B cell (primary cell): ENCODE measurements around the gene ALDH3A1. TPM values are rescaled to one million over a fixed set of nuclear protein-coding genes. Genes with fewer than 3 reads are reported as not detected.

Experiments used
- ATAC-seq: fragments of 200-7000 bp; cut with Tn5 transposase; one replicate; pipeline ENCODE4 v1.10.0; 2021; ENCODE audit warnings: low read depth, mild to moderate bottlenecking, moderate number of reproducible peaks, moderate library complexity
- CTCF ChIA-PET: fragments of 350-600 bp; sonication (Branson Sonifier 250); formaldehyde crosslinking; loops from one replicate; lab custom pipeline; 2021; ENCODE audit warnings: antibody characterized with exemption, inconsistent platforms; lab: Charles Lee
- POLR2A ChIA-PET: fragments of 350-600 bp; sonication (Branson Sonifier 250); formaldehyde crosslinking; loops from one replicate; lab custom pipeline; 2021; ENCODE audit warnings: antibody characterized with exemption; lab: Charles Lee
- DNase-seq: peaks from one replicate; pipeline ENCODE4 v3.0.0; 2013
- H2AFZ ChIP-seq: 2 replicates; pipeline ENCODE4 v1.6.1; 2012; ENCODE audit warnings: mild to moderate bottlenecking, low read depth, low read length; ENCODE audit not compliant: insufficient read depth, poor library complexity, severe bottlenecking
- H3K27ac ChIP-seq, 2 donors: 1 replicate in 1 of 2; 2 replicates in 1 of 2; pipeline ENCODE4 v1.5.1; 2012 to 2013; ENCODE audit warnings: low read length in 2 of 2, mild to moderate bottlenecking in 2 of 2, moderate library complexity in 1 of 2
- H3K27me3 ChIP-seq, 4 experiments: fragments of 200-600 bp in 1 of 4; sonication (generic) in 1 of 4; replicated peaks in 1 of 4; 1 replicate in 2 of 4; 2 replicates in 2 of 4; pipeline versions ENCODE4 v1.6.1 to v1.7.0; 2013 to 2016; ENCODE audit warnings: low read length in 3 of 4, mild to moderate bottlenecking in 2 of 4, mixed read lengths in 1 of 4, moderate library complexity in 1 of 4; ENCODE audit not compliant: insufficient read depth in 4 of 4, control insufficient read depth in 3 of 4; ENCODE audit errors: control extremely low read depth in 1 of 4
- H3K36me3 ChIP-seq, 2 experiments: replicated peaks in 1 of 2; 1 replicate in 1 of 2; 2 replicates in 1 of 2; pipeline versions ENCODE4 v1.6.1 to v1.7.1; 2013; ENCODE audit warnings: low read length in 1 of 2; ENCODE audit not compliant: insufficient read depth in 2 of 2, control insufficient read depth in 1 of 2; ENCODE audit errors: control extremely low read depth in 1 of 2, extremely low read depth in 1 of 2
- H3K4me1 ChIP-seq, 2 donors: fragments of 200-600 bp in 1 of 2; sonication (generic) in 1 of 2; 1 replicate in 1 of 2; 2 replicates in 1 of 2; pipeline versions ENCODE4 v1.5.1 to v1.6.1; 2013 to 2017; ENCODE audit warnings: low read length in 2 of 2; ENCODE audit not compliant: control insufficient read depth in 2 of 2, insufficient read depth in 2 of 2
- H3K4me2 ChIP-seq: replicated peaks from 2 replicates; pipeline ENCODE3; 2012; ENCODE audit warnings: mild to moderate bottlenecking, low read depth, low read length; ENCODE audit not compliant: poor library complexity, severe bottlenecking
- H3K4me3 ChIP-seq, 5 experiments: fragments of 200-600 bp in 1 of 5; sonication (generic) in 1 of 5; 1 replicate in 3 of 5; 2 replicates in 2 of 5; pipeline versions ENCODE4 v1.5.1 to v1.7.0; 2011 to 2016; ENCODE audit warnings: low read length in 4 of 5, mild to moderate bottlenecking in 4 of 5, low read depth in 2 of 5, control low read depth in 1 of 5, moderate library complexity in 1 of 5; ENCODE audit not compliant: insufficient read depth in 1 of 5; ENCODE audit errors: control extremely low read depth in 1 of 5, extremely low read depth in 1 of 5
- H3K79me2 ChIP-seq: fragments of 200-600 bp; sonication (generic); one replicate; pipeline ENCODE4 v1.6.0; 2016; ENCODE audit warnings: low read length; ENCODE audit not compliant: control insufficient read depth, insufficient read depth
- H3K9ac ChIP-seq: fragments of 200-600 bp; sonication (generic); 2 replicates; pipeline ENCODE4 v1.6.1; 2017; ENCODE audit warnings: mild to moderate bottlenecking, low read length, moderate library complexity
- H3K9me3 ChIP-seq, 3 donors: one replicate each; pipeline versions ENCODE4 v1.6.1 to v1.7.1; 2013; ENCODE audit warnings: low read length in 2 of 3; ENCODE audit not compliant: control insufficient read depth in 2 of 3, insufficient read depth in 1 of 3; ENCODE audit errors: control extremely low read depth in 1 of 3
- H4K20me1 ChIP-seq: 2 replicates; pipeline ENCODE4 v1.6.0; 2012; ENCODE audit warnings: mild to moderate bottlenecking, low read length; ENCODE audit not compliant: insufficient read depth, control insufficient read depth, poor library complexity, severe bottlenecking
- H3K27ac Mint-ChIP-seq: one replicate; pipeline ENCODE4 v1.8.0; 2021; ENCODE audit warnings: mixed read lengths
- H3K27me3 Mint-ChIP-seq: one replicate; pipeline ENCODE4 v1.8.0; 2021; ENCODE audit warnings: mixed read lengths
- H3K4me1 Mint-ChIP-seq: one replicate; pipeline ENCODE4 v1.8.0; 2021; ENCODE audit warnings: mixed read lengths
- H3K4me3 Mint-ChIP-seq: one replicate; pipeline ENCODE4 v1.8.0; 2021; ENCODE audit warnings: mixed read lengths
- H3K9me3 Mint-ChIP-seq: one replicate; pipeline ENCODE4 v1.8.0; 2022; ENCODE audit warnings: mixed read lengths; ENCODE audit not compliant: insufficient read depth
- CTCF ChIP-seq: fragments of 200-600 bp; IDR thresholded peaks from one replicate; pipeline ENCODE4 v1.8.0; 2022; ENCODE audit warnings: antibody characterized with exemption, mild to moderate bottlenecking
- EZH2 ChIP-seq: IDR thresholded peaks from 2 replicates; pipeline ENCODE4 v1.6.1; 2012; ENCODE audit warnings: borderline replicate concordance, low read depth, mild to moderate bottlenecking, moderate library complexity, low read length; ENCODE audit not compliant: insufficient read depth, poor library complexity, severe bottlenecking
- WGBS: methylation state at CpG from one replicate; pipeline ENCODE4 v1.1.5; 2013; ENCODE audit warnings: missing lambda C conversion rate; ENCODE audit not compliant: insufficient coverage; 5-methylcytosine and 5-hydroxymethylcytosine counted together
- intact Hi-C: fragments of 100-400 bp; cut with micrococcal nuclease; formaldehyde crosslinking; loops from one replicate; pipeline ENCODE4 v1.10.0; 2022
- polyA plus RNA-seq: library from polyadenylated mRNA; depleted of rRNA; stranded (reverse); fragments of >200 nt; gene quantifications from 2 replicates; pipeline ENCODE4 v1.2.3, GENCODE V29; 2012
- total RNA-seq, 2 donors: library from RNA; stranded (reverse); fragments of 120-200 nt in 1 of 2; gene quantifications; 1 replicate in 1 of 2; 2 replicates in 1 of 2; pipeline versions ENCODE4 v1.2.3 to v1.2.4, GENCODE V29; 2013 to 2022

ALDH3A1 gene
- total and polyA plus RNA-seq, 2 donors (not counting 1 experiment from before 2014, with no cell fraction given): not detected

- CTCF ChIA-PET: no interaction called here
- POLR2A ChIA-PET: no interaction called here
- H3K36me3 ChIP-seq: no peaks in the 10 kb centered on the region
These were observed 34.2 kb downstream of the ALDH3A1 start for GRCh38 chr17:19713901-19714361.

GRCh38 chr17:19713462-19713861, 34.6 kb downstream of the ALDH3A1 start:
- H3K4me1 Mint-ChIP-seq: no peaks in the 10 kb centered on the region
- Histone ChIP-seq H3K36me3 (no peaks in the 10 kb centered on the region), H3K27me3 (no peaks in the 10 kb centered on the region), H3K4me3 (no peak overlapping the region), H3K79me2 (no peaks in the 10 kb centered on the region), H3K9ac (no peak overlapping the region), H3K4me2 (no peak overlapping the region), H4K20me1 (no peaks in the 10 kb centered on the region), H3K4me1 (no peaks in the 10 kb centered on the region), H2AFZ (no peak overlapping the region), H3K27ac (no peak overlapping the region), H3K9me3 (no peaks in the 10 kb centered on the region)
- WGBS: 87% methylated on average over 14 of the region's 16 CpGs
- H3K9me3 Mint-ChIP-seq: no peaks in the 10 kb centered on the region
- H3K27ac Mint-ChIP-seq: no peak overlapping the region
- intact Hi-C loops: no loop called here
- no peak for TF ChIP-seq CTCF
- TF ChIP-seq EZH2: no peak
- no peak overlapping the region for H3K4me3 Mint-ChIP-seq
- no peak for DNase-seq
- ATAC-seq: no peak
- ChIA-PET CTCF (no interaction called here), POLR2A (no interaction called here)
- no peaks in the 10 kb centered on the region for H3K27me3 Mint-ChIP-seq

More at GRCh38 chr17:19713901-19714361, 34.2 kb downstream of the ALDH3A1 start:
- Histone ChIP-seq H3K9me3 (no peaks in the 10 kb centered on the region), H3K9ac (no peak overlapping the region), H3K27ac (no peak overlapping the region), H3K4me2 (no peak overlapping the region), H3K4me3 (no peak overlapping the region), H2AFZ (no peak overlapping the region), H3K79me2 (no peaks in the 10 kb centered on the region), H3K27me3 (no peaks in the 10 kb centered on the region), H4K20me1 (no peaks in the 10 kb centered on the region), H3K4me1 (no peaks in the 10 kb centered on the region)
- WGBS: 97% methylated on average over 28 of the region's 28 CpGs
- Mint-ChIP-seq H3K27ac (no peak overlapping the region), H3K27me3 (no peaks in the 10 kb centered on the region), H3K9me3 (no peaks in the 10 kb centered on the region), H3K4me1 (no peaks in the 10 kb centered on the region), H3K4me3 (no peak overlapping the region)
- intact Hi-C loops: no loop called here
- TF ChIP-seq CTCF (no peak), EZH2 (no peak)
- no peak for DNase-seq
- no peak for ATAC-seq
